Sigmoid colon (tissue), 7 donors: ENCODE data around the gene ZNF407. TPM values are rescaled to one million over a fixed set of nuclear protein-coding genes. Genes with fewer than 3 reads are reported as not detected.

ENCODE experiments used
- DNase-seq: peaks from one replicate; pipeline ENCODE4 v3.0.0-alpha.2; 2019
- H3K27ac ChIP-seq, 4 donors: fragments of 200-600 bp; sonication (generic); one replicate each; pipeline ENCODE4 v1.5.1; 2016 to 2019; ENCODE audit warnings: mild to moderate bottlenecking in 1 of 4
- H3K27me3 ChIP-seq, 3 donors: fragments of 200-600 bp; sonication (generic); one replicate each; pipeline ENCODE4 v1.5.1; 2019; ENCODE audit warnings: mild to moderate bottlenecking in 1 of 3
- H3K36me3 ChIP-seq, 4 donors: fragments of 200-600 bp; sonication (generic); one replicate each; pipeline ENCODE4 v1.5.1; 2016 to 2019
- H3K4me1 ChIP-seq, 4 donors: fragments of 200-600 bp; sonication (generic); one replicate each; pipeline ENCODE4 v1.5.1; 2017 to 2019
- H3K4me3 ChIP-seq, 4 donors: fragments of 200-600 bp; sonication (generic); one replicate each; pipeline ENCODE4 v1.5.1; 2017 to 2019; ENCODE audit warnings: mild to moderate bottlenecking in 2 of 4, moderate library complexity in 1 of 4
- H3K9me3 ChIP-seq, 4 donors: fragments of 200-600 bp in 3 of 4; sonication (generic) in 3 of 4; one replicate each; pipeline versions ENCODE4 v1.5.1 to v1.6.1; 2013 to 2019
- EP300 ChIP-seq, 4 donors: sonication (generic); formaldehyde crosslinking; IDR thresholded peaks; one replicate each; pipeline ENCODE4 v1.6.1; 2017; ENCODE audit warnings: antibody characterized with exemption in 4 of 4
- POLR2A ChIP-seq, 2 donors: fragments of 450-650 bp; IDR thresholded peaks; one replicate each; pipeline ENCODE4 v1.6.1; 2016; ENCODE audit warnings: antibody characterized with exemption in 2 of 2, mild to moderate bottlenecking in 2 of 2, moderate library complexity in 2 of 2
- POLR2AphosphoS5 ChIP-seq, 4 donors: sonication (generic); formaldehyde crosslinking; IDR thresholded peaks; one replicate each; pipeline ENCODE4 v1.6.1; 2017; ENCODE audit warnings: antibody characterized with exemption in 4 of 4
- WGBS, 2 donors: extraction: QIAGEN DNeasy Blood & Tissue Kit; methylation state at CpG; one replicate each; pipeline ENCODE4 v1.1.7; 2013; 5-methylcytosine and 5-hydroxymethylcytosine counted together
- intact Hi-C: fragments of 100-400 bp; cut with DNase I; formaldehyde crosslinking; loops from one replicate; pipeline ENCODE4 v1.15.1; 2023
- polyA plus RNA-seq, 3 donors: library from polyadenylated mRNA; stranded (reverse); fragments of 200-250 nt; gene quantifications; one replicate each; pipeline ENCODE4 v1.2.3, GENCODE V29; 2013
- total RNA-seq, 4 donors: library from RNA; depleted of rRNA; stranded (reverse); fragments of >200 nt; gene quantifications; one replicate each; pipeline ENCODE4 v1.1.0, GENCODE V29; 2016
- TF ChIP-seq, protein P1 (sequence below), 4 experiments: fragments of 450-650 bp in 3 of 4; fragments of 200-600 bp in 1 of 4; IDR thresholded peaks; one replicate each; pipeline ENCODE4 v1.5.1; 2016 to 2019; ENCODE audit warnings: antibody characterized with exemption in 4 of 4, mild to moderate bottlenecking in 3 of 4, moderate library complexity in 2 of 4
- donor health status: healthy with polysubstance abuse.
- donor health status: Bipolar disorder and iron deficiency.
- donor health status: healthy.

Gene ZNF407
- total and polyA plus RNA-seq, 7 donors = 1.4 to 19.8 (median 16.3) TPM

DNA sequence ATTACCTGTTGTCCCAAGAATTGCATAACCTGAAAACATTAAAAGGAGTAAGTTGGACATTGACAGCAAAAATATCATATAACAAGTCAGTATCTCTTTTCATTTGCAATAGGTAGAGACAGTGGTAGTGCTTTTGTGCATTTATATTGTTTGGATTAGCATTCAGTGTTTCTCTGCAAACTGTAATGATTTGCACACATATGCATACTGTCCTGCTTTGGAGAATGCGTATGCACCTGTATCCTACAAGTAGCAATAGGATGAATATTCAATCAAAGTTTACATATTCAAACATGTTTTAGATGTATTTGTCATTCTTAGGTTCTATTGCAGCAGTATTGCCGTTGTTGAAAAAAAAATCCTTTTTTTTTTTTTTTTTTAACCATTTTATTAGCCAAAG is 201.9 kb downstream of the ZNF407 start:
- TF ChIP-seq POLR2A (IDR thresholded peaks at IDR 0.05) (no peak), EP300 (IDR thresholded peaks at IDR 0.05) (no peak), POLR2AphosphoS5 (IDR thresholded peaks at IDR 0.05) (no peak)
- TF ChIP-seq, protein P1, sequence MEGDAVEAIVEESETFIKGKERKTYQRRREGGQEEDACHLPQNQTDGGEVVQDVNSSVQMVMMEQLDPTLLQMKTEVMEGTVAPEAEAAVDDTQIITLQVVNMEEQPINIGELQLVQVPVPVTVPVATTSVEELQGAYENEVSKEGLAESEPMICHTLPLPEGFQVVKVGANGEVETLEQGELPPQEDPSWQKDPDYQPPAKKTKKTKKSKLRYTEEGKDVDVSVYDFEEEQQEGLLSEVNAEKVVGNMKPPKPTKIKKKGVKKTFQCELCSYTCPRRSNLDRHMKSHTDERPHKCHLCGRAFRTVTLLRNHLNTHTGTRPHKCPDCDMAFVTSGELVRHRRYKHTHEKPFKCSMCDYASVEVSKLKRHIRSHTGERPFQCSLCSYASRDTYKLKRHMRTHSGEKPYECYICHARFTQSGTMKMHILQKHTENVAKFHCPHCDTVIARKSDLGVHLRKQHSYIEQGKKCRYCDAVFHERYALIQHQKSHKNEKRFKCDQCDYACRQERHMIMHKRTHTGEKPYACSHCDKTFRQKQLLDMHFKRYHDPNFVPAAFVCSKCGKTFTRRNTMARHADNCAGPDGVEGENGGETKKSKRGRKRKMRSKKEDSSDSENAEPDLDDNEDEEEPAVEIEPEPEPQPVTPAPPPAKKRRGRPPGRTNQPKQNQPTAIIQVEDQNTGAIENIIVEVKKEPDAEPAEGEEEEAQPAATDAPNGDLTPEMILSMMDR (IDR thresholded peaks at IDR 0.05) = no peak
- H3K27ac ChIP-seq = peak overlapping the region in 1 of 4 donors; percentile 75
- DNase-seq = no peak
- intact Hi-C loops = no loop called here
- no peaks in the 10 kb centered on the region for H3K36me3 ChIP-seq
- H3K27me3 ChIP-seq = no peaks in the 10 kb centered on the region
- 93 to 95% methylated on average over 2 of the region's 2 CpGs for WGBS, 2 donors
- peaks cover 0 to 47% (median 19%) of the 10 kb centered on the region in 4 donors for H3K4me1 ChIP-seq
- no peaks in the 10 kb centered on the region for H3K9me3 ChIP-seq
- no peak overlapping the region for H3K4me3 ChIP-seq

DNA sequence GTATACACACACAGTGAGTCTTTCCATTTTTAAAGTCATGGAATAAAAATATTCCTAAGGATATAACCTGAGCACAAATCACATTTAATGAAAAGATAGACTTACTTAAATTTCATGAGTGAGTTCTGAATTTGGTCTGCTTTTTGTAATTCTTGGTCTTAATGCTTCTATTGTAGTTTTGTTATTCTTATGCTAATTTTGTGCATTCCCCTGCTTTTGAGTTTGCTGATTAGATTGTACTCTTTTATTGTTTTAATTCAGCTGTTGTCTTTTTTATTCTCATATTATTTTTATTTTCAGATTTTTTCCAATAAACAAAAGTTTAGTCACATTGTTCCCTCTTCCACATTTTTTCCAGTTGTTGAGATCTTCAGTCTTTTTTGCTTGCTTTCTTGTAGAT is 202.4 kb downstream of the ZNF407 start:
- H3K36me3 ChIP-seq = no peaks in the 10 kb centered on the region
- DNase-seq = no peak
- no peaks in the 10 kb centered on the region for H3K27me3 ChIP-seq
- no peak overlapping the region for H3K27ac ChIP-seq
- H3K9me3 ChIP-seq = no peaks in the 10 kb centered on the region
- peaks cover 0 to 53% (median 24%) of the 10 kb centered on the region in 4 donors for H3K4me1 ChIP-seq
- intact Hi-C loops = no loop called here
- no peak overlapping the region for H3K4me3 ChIP-seq
- TF ChIP-seq, protein P1 (IDR thresholded peaks at IDR 0.05) = no peak
- TF ChIP-seq POLR2AphosphoS5 (IDR thresholded peaks at IDR 0.05) (no peak), EP300 (IDR thresholded peaks at IDR 0.05) (no peak), POLR2A (IDR thresholded peaks at IDR 0.05) (no peak)

DNA sequence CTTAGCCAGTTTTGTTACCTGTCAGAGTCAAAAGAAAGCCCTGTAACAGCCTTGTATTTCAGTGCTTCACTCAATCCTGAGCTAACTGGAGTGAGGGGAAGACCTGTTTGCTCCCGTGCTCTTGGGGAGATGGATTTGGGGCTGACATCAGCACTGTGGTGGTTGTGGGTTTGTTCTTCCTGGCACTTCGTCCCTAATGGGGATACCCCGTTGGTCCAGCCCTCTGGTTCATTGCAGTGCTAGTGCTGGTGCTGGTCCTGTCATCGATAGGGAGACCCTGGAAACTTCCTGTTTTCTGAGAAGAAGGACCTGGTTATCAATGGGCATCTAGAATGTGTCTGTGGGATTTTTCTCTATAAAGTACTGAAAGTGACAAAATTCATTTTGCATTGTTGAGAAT is 205.4 kb downstream of the ZNF407 start:
- 87 to 92% methylated on average over 4 of the region's 4 CpGs for WGBS, 2 donors
- TF ChIP-seq POLR2AphosphoS5 (IDR thresholded peaks at IDR 0.05) = no peak
- TF ChIP-seq POLR2A (IDR thresholded peaks at IDR 0.05) = no peak
- Histone ChIP-seq H3K4me1 (peaks cover 0 to 51% (median 28%) of the 10 kb centered on the region in 4 donors), H3K36me3 (no peaks in the 10 kb centered on the region), H3K27me3 (no peaks in the 10 kb centered on the region), H3K4me3 (no peak overlapping the region), H3K27ac (peak overlapping the region in 1 of 4 donors; percentile 60), H3K9me3 (no peaks in the 10 kb centered on the region)
- no peak for DNase-seq
- intact Hi-C loops = no loop called here

DNA sequence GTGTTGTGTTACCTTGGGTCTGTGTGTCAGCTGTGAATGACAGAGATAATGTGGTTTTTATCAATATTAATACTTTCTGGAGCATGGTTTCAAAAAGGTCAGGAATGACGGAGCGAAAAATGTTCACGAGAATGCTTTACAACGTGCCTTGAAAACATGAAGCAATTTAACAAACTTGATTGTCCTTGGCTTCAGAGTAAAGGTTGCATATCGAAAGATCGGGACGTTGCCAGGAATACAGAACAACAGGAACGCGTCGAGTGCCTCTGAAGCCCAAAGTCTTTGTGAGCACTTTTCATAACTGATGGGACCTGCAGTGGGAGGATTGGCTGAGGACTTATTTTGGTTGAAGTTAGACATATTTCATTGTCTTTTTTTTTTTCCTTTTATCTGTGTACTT is 206.1 kb downstream of the ZNF407 start:
- Histone ChIP-seq H3K9me3 (no peaks in the 10 kb centered on the region), H3K27ac (peak overlapping the region in 2 of 4 donors; percentile 18 to 60), H3K4me3 (peak overlapping the region in 3 of 4 donors; percentile 24 to 32 (median 28)), H3K4me1 (peaks cover 0 to 45% (median 26%) of the 10 kb centered on the region in 4 donors), H3K36me3 (no peaks in the 10 kb centered on the region), H3K27me3 (no peaks in the 10 kb centered on the region)
- intact Hi-C loops = no loop called here
- peak in 1 of 4 donors; percentile 30 for TF ChIP-seq POLR2AphosphoS5 (IDR thresholded peaks at IDR 0.05)
- TF ChIP-seq EP300 (IDR thresholded peaks at IDR 0.05) = no peak
- DNase-seq = no peak
- 82 to 92% methylated on average over 10 of the region's 10 CpGs for WGBS, 2 donors

DNA sequence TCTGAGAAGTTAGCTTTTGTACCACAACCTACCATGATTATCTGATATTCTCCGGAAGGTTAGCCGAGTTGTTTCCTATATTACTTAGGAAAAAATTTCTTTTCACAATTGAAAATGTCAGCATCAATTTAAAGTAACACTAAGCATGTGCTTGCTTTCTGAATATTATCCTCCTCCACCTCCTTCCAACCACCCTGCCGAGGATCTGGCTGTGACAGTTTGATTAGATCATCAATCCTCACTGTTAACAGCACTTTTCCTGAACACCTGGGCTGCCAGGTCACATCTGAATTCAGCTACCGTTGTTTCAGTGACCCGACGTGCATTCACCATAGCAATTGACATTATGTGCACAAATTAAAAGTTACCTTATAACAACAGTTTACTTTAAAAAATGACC is 207.0 kb downstream of the ZNF407 start:
- DNase-seq = no peak
- Histone ChIP-seq H3K4me1 (peaks cover 0 to 38% (median 22%) of the 10 kb centered on the region in 4 donors), H3K9me3 (no peaks in the 10 kb centered on the region), H3K36me3 (no peaks in the 10 kb centered on the region), H3K4me3 (no peak overlapping the region), H3K27ac (peak overlapping the region in 1 of 4 donors; percentile 60), H3K27me3 (no peaks in the 10 kb centered on the region)
- WGBS, 2 donors = 39 to 62% methylated on average over 6 of the region's 6 CpGs
- TF ChIP-seq POLR2A (IDR thresholded peaks at IDR 0.05) (no peak), POLR2AphosphoS5 (IDR thresholded peaks at IDR 0.05) (peak in 1 of 4 donors; percentile 30)
- intact Hi-C loops = no loop called here

DNA sequence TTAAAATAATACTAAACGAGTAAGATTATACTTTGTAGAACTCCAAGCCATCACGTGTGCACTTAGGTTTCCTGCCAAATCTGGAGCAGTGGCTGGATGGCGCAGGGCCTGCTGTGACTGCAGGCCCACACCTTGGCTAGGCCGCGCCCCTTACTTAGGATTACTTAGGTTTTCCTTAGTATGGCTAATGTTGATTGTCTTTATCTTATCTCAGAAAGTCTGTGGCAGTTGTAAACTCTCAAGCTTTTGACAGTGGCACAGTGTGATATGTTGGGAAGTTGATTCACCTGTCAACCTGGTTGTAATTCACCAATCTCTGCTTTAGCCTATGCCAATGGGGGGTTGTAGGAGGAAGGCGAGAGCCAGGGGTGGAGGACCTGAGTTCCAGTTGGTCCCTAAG is 208.4 kb downstream of the ZNF407 start:
- no peak overlapping the region for H3K4me3 ChIP-seq
- H3K4me1 ChIP-seq = peaks cover 0 to 38% (median 22%) of the 10 kb centered on the region in 4 donors
- no peaks in the 10 kb centered on the region for H3K27me3 ChIP-seq
- intact Hi-C loops = no loop called here
- TF ChIP-seq POLR2AphosphoS5 (IDR thresholded peaks at IDR 0.05) = no peak
- no peak for TF ChIP-seq POLR2A (IDR thresholded peaks at IDR 0.05)
- TF ChIP-seq, protein P1 (IDR thresholded peaks at IDR 0.05) = no peak
- peak overlapping the region; percentile 30 to 64 (median 60) for H3K27ac ChIP-seq
- DNase-seq = no peak
- H3K36me3 ChIP-seq = no peaks in the 10 kb centered on the region
- WGBS, 2 donors = 23 to 81% methylated on average over 6 of the region's 6 CpGs
- no peaks in the 10 kb centered on the region for H3K9me3 ChIP-seq
